Liver (tissue), 9 donors: ENCODE results near the gene PARD3B. TPM values are rescaled to one million over a fixed set of nuclear protein-coding genes. Genes with fewer than 3 reads are reported as not detected.

Source experiments
- DNase-seq: peaks from one replicate; pipeline ENCODE4 v3.0.0-alpha.2; 2017; ENCODE audit warnings: low spot score
- H3K27ac ChIP-seq, 2 donors: one replicate each; pipeline ENCODE4 v1.7.0; 2013; ENCODE audit warnings: inconsistent platforms in 2 of 2, low read length in 2 of 2, control low read depth in 1 of 2, low read depth in 1 of 2, mild to moderate bottlenecking in 1 of 2
- H3K27me3 ChIP-seq, 4 donors: one replicate each; pipeline versions ENCODE4 v1.6.1 to v1.7.0; 2013; ENCODE audit warnings: low read length in 3 of 4, inconsistent platforms in 1 of 4, mild to moderate bottlenecking in 1 of 4, moderate library complexity in 1 of 4; ENCODE audit not compliant: control insufficient read depth in 4 of 4, insufficient read depth in 4 of 4
- H3K36me3 ChIP-seq, 4 donors: one replicate each; pipeline versions ENCODE4 v1.6.1 to v1.7.0; 2013; ENCODE audit warnings: low read length in 3 of 4, mild to moderate bottlenecking in 3 of 4, low read depth in 1 of 4, moderate library complexity in 1 of 4; ENCODE audit not compliant: control insufficient read depth in 4 of 4, insufficient read depth in 3 of 4
- H3K4me1 ChIP-seq, 4 donors: one replicate each; pipeline versions ENCODE4 v1.6.1 to v1.7.0; 2013; ENCODE audit warnings: low read length in 3 of 4, mild to moderate bottlenecking in 3 of 4, moderate library complexity in 1 of 4; ENCODE audit not compliant: control insufficient read depth in 4 of 4, insufficient read depth in 4 of 4
- H3K4me3 ChIP-seq, 3 donors: one replicate each; pipeline versions ENCODE4 v1.6.1 to v1.7.0; 2013; ENCODE audit warnings: low read length in 3 of 3, control low read depth in 1 of 3, low read depth in 1 of 3, mild to moderate bottlenecking in 1 of 3
- H3K9ac ChIP-seq, 2 donors: one replicate each; pipeline ENCODE4 v1.7.0; 2013; ENCODE audit warnings: low read length in 2 of 2, mild to moderate bottlenecking in 2 of 2, moderate library complexity in 2 of 2, control low read depth in 1 of 2, low read depth in 1 of 2
- H3K9me3 ChIP-seq, 4 donors: one replicate each; pipeline versions ENCODE4 v1.6.1 to v1.7.0; 2013; ENCODE audit warnings: low read length in 3 of 4; ENCODE audit not compliant: control insufficient read depth in 4 of 4
- ATF3 ChIP-seq: IDR thresholded peaks from 2 replicates; pipeline ENCODE4 v1.6.1; 2016; ENCODE audit warnings: antibody characterized with exemption
- EGR1 ChIP-seq, 2 donors: IDR thresholded peaks; 2 replicates each; pipeline ENCODE4 v1.6.1; 2016 to 2018; ENCODE audit warnings: antibody characterized with exemption in 2 of 2, low read depth in 2 of 2
- FOXA1 ChIP-seq: IDR thresholded peaks from 2 replicates; pipeline ENCODE4 v1.6.1; 2016; ENCODE audit warnings: antibody characterized with exemption
- FOXA2 ChIP-seq: IDR thresholded peaks from 2 replicates; pipeline ENCODE4 v1.6.1; 2016; ENCODE audit warnings: antibody characterized with exemption
- GABPA ChIP-seq, 2 donors: IDR thresholded peaks in 1 of 2; conservative IDR thresholded peaks in 1 of 2; 2 replicates each; pipeline ENCODE4 v1.6.1; 2016; ENCODE audit warnings: antibody characterized with exemption in 2 of 2, mild to moderate bottlenecking in 1 of 2, moderate library complexity in 1 of 2
- HNF4A ChIP-seq, 2 donors: conservative IDR thresholded peaks; 2 replicates each; pipeline ENCODE4 v1.6.1; 2016; ENCODE audit warnings: antibody characterized with exemption in 2 of 2, mild to moderate bottlenecking in 2 of 2
- HNF4G ChIP-seq: IDR thresholded peaks from 2 replicates; pipeline ENCODE4 v1.6.1; 2016; ENCODE audit warnings: antibody characterized with exemption
- JUND ChIP-seq, 2 donors: IDR thresholded peaks; 2 replicates each; pipeline ENCODE4 v1.6.1; 2016; ENCODE audit warnings: antibody characterized with exemption in 2 of 2
- MAX ChIP-seq: IDR thresholded peaks from 2 replicates; pipeline ENCODE4 v1.6.1; 2016; ENCODE audit warnings: antibody characterized with exemption
- RAD21 ChIP-seq, 2 donors: IDR thresholded peaks; 2 replicates each; pipeline ENCODE4 v1.6.1; 2016; ENCODE audit warnings: antibody characterized with exemption in 2 of 2, mild to moderate bottlenecking in 2 of 2
- REST ChIP-seq: IDR thresholded peaks from 2 replicates; pipeline ENCODE4 v1.6.1; 2016; ENCODE audit warnings: antibody characterized with exemption, mild to moderate bottlenecking
- RXRA ChIP-seq, 2 donors: IDR thresholded peaks; 2 replicates each; pipeline ENCODE4 v1.6.1; 2017 to 2018; ENCODE audit warnings: antibody characterized with exemption in 2 of 2, mild to moderate bottlenecking in 1 of 2
- TAF1 ChIP-seq: conservative IDR thresholded peaks from 2 replicates; pipeline ENCODE4 v1.6.1; 2016; ENCODE audit warnings: antibody characterized with exemption, mild to moderate bottlenecking
- YY1 ChIP-seq: IDR thresholded peaks from 2 replicates; pipeline ENCODE4 v1.6.1; 2016; ENCODE audit warnings: antibody characterized with exemption, mild to moderate bottlenecking
- WGBS: extraction: QIAGEN DNeasy Blood & Tissue Kit; methylation state at CpG from one replicate; pipeline ENCODE4 v1.1.7; 2013; 5-methylcytosine and 5-hydroxymethylcytosine counted together
- polyA plus RNA-seq, 2 donors: library from polyadenylated mRNA; stranded (reverse) in 1 of 2; unstranded in 1 of 2; fragments of 200-250 nt in 1 of 2; fragments of >200 nt in 1 of 2; fragmentation: Nextera tagmentation in 1 of 2; extraction: Ambion mirVana in 1 of 2; gene quantifications; one replicate each; pipeline versions ENCODE4 v1.2.1 to v1.2.3, GENCODE V29; 2013 to 2015
- total RNA-seq, 2 donors: library from RNA; depleted of rRNA; stranded (reverse); fragments of >200 nt; gene quantifications; one replicate each; pipeline ENCODE4 v1.2.3, GENCODE V29; 2014
- TF ChIP-seq, protein P1 (sequence below): IDR thresholded peaks from 2 replicates; pipeline ENCODE4 v1.6.1; 2016; ENCODE audit warnings: antibody characterized with exemption
- donor health status: healthy.
- donor health status: healthy.
- donor health status: healthy.
- donor health status: healthy.
- donor health status: healthy.

The PARD3B gene
- total and polyA plus RNA-seq, 4 donors = 1.1 to 10.3 (median 3.7) TPM

DNA sequence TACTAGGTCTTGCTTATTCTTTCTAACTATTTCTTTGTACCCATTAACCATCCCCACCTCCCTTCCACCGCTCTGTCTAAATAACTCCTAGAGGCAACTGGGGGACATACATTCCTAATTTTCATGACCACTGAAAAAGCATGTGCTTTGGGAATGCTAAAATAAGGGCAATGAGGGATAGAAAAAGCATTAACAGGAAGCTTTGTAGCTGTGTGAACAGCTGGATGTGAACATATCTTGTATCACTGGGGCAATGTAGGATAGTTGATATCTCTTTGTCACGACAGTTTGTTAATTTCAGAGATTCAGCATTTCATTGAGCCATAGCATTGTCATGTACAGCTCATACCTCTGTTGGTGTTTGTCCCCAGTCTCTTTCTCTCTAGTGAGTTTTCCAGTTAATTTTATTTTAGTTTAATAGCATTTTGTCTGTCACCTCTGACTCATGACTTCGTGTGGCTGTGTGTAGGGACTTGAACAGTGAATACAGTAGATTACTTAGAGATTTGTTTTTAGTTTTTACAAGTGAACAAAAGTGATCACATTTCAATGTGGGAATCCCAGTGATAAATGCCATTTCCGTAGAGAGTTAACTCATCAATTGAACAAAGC is 906.7 kb downstream of the PARD3B start:
- Histone ChIP-seq H3K36me3 (no peaks in the 10 kb centered on the region), H3K4me3 (no peak overlapping the region), H3K9me3 (no peaks in the 10 kb centered on the region), H3K27me3 (no peaks in the 10 kb centered on the region), H3K4me1 (no peaks in the 10 kb centered on the region), H3K9ac (no peak overlapping the region), H3K27ac (no peak overlapping the region)
- 92% methylated on average over 4 of the region's 4 CpGs for WGBS
- no peak for DNase-seq
- no peak for TF ChIP-seq REST
- no peak for TF ChIP-seq MAX
- TF ChIP-seq TAF1 = no peak
- TF ChIP-seq RXRA (IDR thresholded peaks at IDR 0.05) = no peak
- no peak for TF ChIP-seq YY1

- no peak overlapping the region for H3K9ac ChIP-seq
- no peaks in the 10 kb centered on the region for H3K36me3 ChIP-seq
- H3K4me1 ChIP-seq = no peaks in the 10 kb centered on the region
- no peaks in the 10 kb centered on the region for H3K9me3 ChIP-seq
- no peak overlapping the region for H3K27ac ChIP-seq
- H3K27me3 ChIP-seq = no peaks in the 10 kb centered on the region
- no peak overlapping the region for H3K4me3 ChIP-seq
- TF ChIP-seq TAF1 (no peak), HNF4G (no peak), HNF4A (conservative IDR thresholded peaks at IDR 0.05) (no peak), EGR1 (IDR thresholded peaks at IDR 0.05; ENCODE audit: low read depth in 2 of 2) (no peak), ATF3 (no peak)
- WGBS = 94% methylated on average over 4 of the region's 4 CpGs
- DNase-seq = no peak
Measured at GRCh38 chr2:205453202-205453601, 907.9 kb downstream of the PARD3B start.

DNA sequence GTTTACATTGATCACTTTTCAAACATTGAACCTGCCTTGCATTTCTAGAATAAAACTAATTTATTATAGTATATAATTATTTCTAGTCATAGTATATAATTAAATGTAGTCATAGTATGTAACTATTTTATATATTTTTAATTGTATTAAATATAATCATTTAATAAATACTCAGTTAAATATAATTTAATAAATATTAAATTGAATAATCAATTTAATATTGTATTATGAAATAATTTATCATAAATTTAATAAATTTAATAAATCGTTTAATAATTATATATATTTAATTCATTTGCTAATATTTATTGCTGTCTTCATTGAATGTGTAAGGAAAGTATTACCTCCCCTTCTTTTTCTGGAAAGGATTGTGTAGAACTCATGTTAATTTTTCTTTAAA is 911.4 kb downstream of the PARD3B start:
- 97% methylated on average over 1 of the region's 1 CpG for WGBS
- Histone ChIP-seq H3K27ac (no peak overlapping the region), H3K9me3 (no peaks in the 10 kb centered on the region), H3K4me1 (no peaks in the 10 kb centered on the region), H3K27me3 (no peaks in the 10 kb centered on the region), H3K36me3 (no peaks in the 10 kb centered on the region), H3K4me3 (no peak overlapping the region), H3K9ac (no peak overlapping the region)
- TF ChIP-seq ATF3 (no peak), GABPA (IDR thresholded peaks at IDR 0.05 in 1 of 2, conservative IDR thresholded peaks at IDR 0.05 in 1 of 2) (no peak), RXRA (IDR thresholded peaks at IDR 0.05) (no peak), HNF4A (conservative IDR thresholded peaks at IDR 0.05) (no peak), EGR1 (IDR thresholded peaks at IDR 0.05; ENCODE audit: low read depth in 2 of 2) (no peak), FOXA2 (no peak), JUND (IDR thresholded peaks at IDR 0.05) (no peak), HNF4G (no peak), FOXA1 (no peak), RAD21 (IDR thresholded peaks at IDR 0.05) (no peak), YY1 (no peak), TAF1 (no peak)
- TF ChIP-seq, protein P1, sequence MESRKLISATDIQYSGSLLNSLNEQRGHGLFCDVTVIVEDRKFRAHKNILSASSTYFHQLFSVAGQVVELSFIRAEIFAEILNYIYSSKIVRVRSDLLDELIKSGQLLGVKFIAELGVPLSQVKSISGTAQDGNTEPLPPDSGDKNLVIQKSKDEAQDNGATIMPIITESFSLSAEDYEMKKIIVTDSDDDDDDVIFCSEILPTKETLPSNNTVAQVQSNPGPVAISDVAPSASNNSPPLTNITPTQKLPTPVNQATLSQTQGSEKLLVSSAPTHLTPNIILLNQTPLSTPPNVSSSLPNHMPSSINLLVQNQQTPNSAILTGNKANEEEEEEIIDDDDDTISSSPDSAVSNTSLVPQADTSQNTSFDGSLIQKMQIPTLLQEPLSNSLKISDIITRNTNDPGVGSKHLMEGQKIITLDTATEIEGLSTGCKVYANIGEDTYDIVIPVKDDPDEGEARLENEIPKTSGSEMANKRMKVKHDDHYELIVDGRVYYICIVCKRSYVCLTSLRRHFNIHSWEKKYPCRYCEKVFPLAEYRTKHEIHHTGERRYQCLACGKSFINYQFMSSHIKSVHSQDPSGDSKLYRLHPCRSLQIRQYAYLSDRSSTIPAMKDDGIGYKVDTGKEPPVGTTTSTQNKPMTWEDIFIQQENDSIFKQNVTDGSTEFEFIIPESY = no peak
- DNase-seq = no peak
